Hematopoietic multipotent progenitor cell treated with erythropoietin and hydrocortisone succinate and interleukin-3 and kit ligand, for 6 days (in vitro differentiated cells): ENCODE measurements around the gene ENTREP1.
A peak's percentile ranks its signal among the peaks of the same experiment; 100 is the strongest.
"Not testable (repeated sequence)": the region's sequence is repeated elsewhere in the genome, so short reads cannot be mapped to it uniquely, and the experiment has no call there.

Source experiments
- DNase-seq: peaks from one replicate; pipeline ENCODE4 v3.0.0-alpha.2; 2015

The ENTREP1 gene

GRCh38 chr9:69376651-69377050 is 51.6 kb downstream of the ENTREP1 start:
- DNase-seq = no peak

GRCh38 chr9:69377291-69377690 is 52.3 kb downstream of the ENTREP1 start:
- no peak for DNase-seq

GRCh38 chr9:69377981-69378380 is 53.0 kb downstream of the ENTREP1 start:
- no peak for DNase-seq

GRCh38 chr9:69379270-69379982 is 54.4 kb downstream of the ENTREP1 start:
- no peak for DNase-seq

- DNase-seq = no peak
Measured at GRCh38 chr9:69380301-69380700, 55.3 kb downstream of the ENTREP1 start.

GRCh38 chr9:69380811-69381210 is 55.8 kb downstream of the ENTREP1 start:
- no peak for DNase-seq

GRCh38 chr9:69382135-69382534 is 57.1 kb downstream of the ENTREP1 start:
- no peak for DNase-seq

- DNase-seq = no peak
Measured at GRCh38 chr9:69385581-69386033, 60.6 kb downstream of the ENTREP1 start.

GRCh38 chr9:69386651-69387050 is 61.6 kb downstream of the ENTREP1 start:
- DNase-seq = no peak

- no peak for DNase-seq
Measured at GRCh38 chr9:69388596-69388995, 63.6 kb downstream of the ENTREP1 start.

- no peak for DNase-seq
Measured at GRCh38 chr9:69389437-69389995, 64.5 kb downstream of the ENTREP1 start.

- DNase-seq = no peak
Measured at GRCh38 chr9:69391487-69391886, 66.5 kb downstream of the ENTREP1 start.

GRCh38 chr9:69391946-69392345 is 66.9 kb downstream of the ENTREP1 start:
- no peak for DNase-seq

GRCh38 chr9:69392826-69393225 is 67.8 kb downstream of the ENTREP1 start:
- no peak for DNase-seq

GRCh38 chr9:69393425-69393824 is 68.4 kb downstream of the ENTREP1 start:
- DNase-seq = no peak

GRCh38 chr9:69395718-69396117 is 70.7 kb downstream of the ENTREP1 start:
- DNase-seq = no peak

GRCh38 chr9:69396759-69397158 is 71.7 kb downstream of the ENTREP1 start:
- no peak for DNase-seq

GRCh38 chr9:69397384-69398214 is 72.6 kb downstream of the ENTREP1 start:
- DNase-seq = no peak

GRCh38 chr9:69400470-69400869 is 75.5 kb downstream of the ENTREP1 start:
- no peak for DNase-seq

- not testable (repeated sequence) for DNase-seq
Measured at GRCh38 chr9:69409936-69410335, 84.9 kb downstream of the ENTREP1 start.

GRCh38 chr9:69411246-69411645 is 86.2 kb downstream of the ENTREP1 start:
- no peak for DNase-seq

- DNase-seq = no peak
Measured at GRCh38 chr9:69411931-69412740, 87.1 kb downstream of the ENTREP1 start.

- peak; percentile 39 for DNase-seq
Measured at GRCh38 chr9:69412741-69413150, 87.7 kb downstream of the ENTREP1 start.
